Colonic mucosa (tissue), 4 donors: ENCODE data around the gene PITPNM2. TPM values are rescaled to one million over a fixed set of nuclear protein-coding genes. Genes with fewer than 3 reads are reported as not detected.

Experiments used
- DNase-seq: peaks from one replicate; pipeline ENCODE4 v3.0.0-alpha.2; 2020
- H3K27ac ChIP-seq: fragments of 200-600 bp; one replicate; pipeline ENCODE4 v1.8.0; 2021
- H3K27me3 ChIP-seq: fragments of 200-600 bp; one replicate; pipeline ENCODE4 v1.8.0; 2021
- H3K36me3 ChIP-seq: fragments of 200-600 bp; one replicate; pipeline ENCODE4 v1.8.0; 2021
- H3K4me1 ChIP-seq: fragments of 200-600 bp; one replicate; pipeline ENCODE4 v1.8.0; 2021; ENCODE audit warnings: mild to moderate bottlenecking
- H3K4me3 ChIP-seq: fragments of 200-600 bp; one replicate; pipeline ENCODE4 v1.8.0; 2021
- H3K9ac ChIP-seq, 2 donors: one replicate each; pipeline ENCODE4 v1.7.0; 2013; ENCODE audit warnings: control low read depth in 2 of 2, low read depth in 2 of 2, low read length in 2 of 2
- H3K9me3 ChIP-seq: fragments of 200-600 bp; one replicate; pipeline ENCODE4 v1.8.0; 2021
- intact Hi-C: fragments of 100-400 bp; cut with DNase I; formaldehyde crosslinking; loops from one replicate; pipeline ENCODE4 v1.14.1; 2022
- total RNA-seq, 2 donors: library from RNA; stranded (reverse); fragmentation: NEBNext Ultra II Directional in 1 of 2; extraction: Animal tissue kit (Norgen Biotek cat#: 25700) in 1 of 2; gene quantifications; one replicate each; pipeline ENCODE4 v1.2.1, GENCODE V29; 2021
- TF ChIP-seq, protein P1 (sequence below): fragments of 200-600 bp; IDR thresholded peaks from one replicate; pipeline ENCODE4 v1.8.0; 2022; ENCODE audit warnings: antibody characterized with exemption, mild to moderate bottlenecking
- donor health status: healthy.
- donor health status: DM: no; HTN: no; CAD: no.
- donor health status: DM: no; HTN: no; CAD: no.

Gene PITPNM2
- total RNA-seq, 2 donors from 2014 or later = 9.3 to 17.4 TPM

DNA sequence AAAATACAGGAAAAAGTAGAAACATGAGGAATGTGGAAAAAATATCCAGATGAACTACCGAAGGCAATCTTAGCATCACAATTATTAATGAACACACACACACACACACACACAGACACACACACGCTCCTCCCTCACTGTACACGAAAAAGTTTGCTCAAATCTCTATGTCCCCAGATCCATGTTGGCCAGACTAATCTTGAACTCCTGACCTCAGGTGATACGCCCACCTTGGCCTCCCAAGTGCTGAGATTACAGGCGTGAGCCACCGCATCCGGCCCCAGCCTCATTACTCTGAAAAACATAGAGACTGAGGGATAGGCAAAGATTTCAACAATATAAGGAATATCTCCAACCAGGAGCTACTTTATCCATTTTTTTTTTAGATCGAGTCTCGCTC lies 17.2 kb downstream of the PITPNM2 start:
- no peaks in the 10 kb centered on the region for H3K9me3 ChIP-seq
- no peak overlapping the region for H3K27ac ChIP-seq
- DNase-seq = no peak
- no peaks in the 10 kb centered on the region for H3K36me3 ChIP-seq
- intact Hi-C loops = no loop called here
- TF ChIP-seq, protein P1, sequence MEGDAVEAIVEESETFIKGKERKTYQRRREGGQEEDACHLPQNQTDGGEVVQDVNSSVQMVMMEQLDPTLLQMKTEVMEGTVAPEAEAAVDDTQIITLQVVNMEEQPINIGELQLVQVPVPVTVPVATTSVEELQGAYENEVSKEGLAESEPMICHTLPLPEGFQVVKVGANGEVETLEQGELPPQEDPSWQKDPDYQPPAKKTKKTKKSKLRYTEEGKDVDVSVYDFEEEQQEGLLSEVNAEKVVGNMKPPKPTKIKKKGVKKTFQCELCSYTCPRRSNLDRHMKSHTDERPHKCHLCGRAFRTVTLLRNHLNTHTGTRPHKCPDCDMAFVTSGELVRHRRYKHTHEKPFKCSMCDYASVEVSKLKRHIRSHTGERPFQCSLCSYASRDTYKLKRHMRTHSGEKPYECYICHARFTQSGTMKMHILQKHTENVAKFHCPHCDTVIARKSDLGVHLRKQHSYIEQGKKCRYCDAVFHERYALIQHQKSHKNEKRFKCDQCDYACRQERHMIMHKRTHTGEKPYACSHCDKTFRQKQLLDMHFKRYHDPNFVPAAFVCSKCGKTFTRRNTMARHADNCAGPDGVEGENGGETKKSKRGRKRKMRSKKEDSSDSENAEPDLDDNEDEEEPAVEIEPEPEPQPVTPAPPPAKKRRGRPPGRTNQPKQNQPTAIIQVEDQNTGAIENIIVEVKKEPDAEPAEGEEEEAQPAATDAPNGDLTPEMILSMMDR = no peak
- H3K27me3 ChIP-seq = no peaks in the 10 kb centered on the region
- H3K9ac ChIP-seq = no peak overlapping the region
- no peak overlapping the region for H3K4me3 ChIP-seq
- peaks cover 18% of the 10 kb centered on the region for H3K4me1 ChIP-seq

DNA sequence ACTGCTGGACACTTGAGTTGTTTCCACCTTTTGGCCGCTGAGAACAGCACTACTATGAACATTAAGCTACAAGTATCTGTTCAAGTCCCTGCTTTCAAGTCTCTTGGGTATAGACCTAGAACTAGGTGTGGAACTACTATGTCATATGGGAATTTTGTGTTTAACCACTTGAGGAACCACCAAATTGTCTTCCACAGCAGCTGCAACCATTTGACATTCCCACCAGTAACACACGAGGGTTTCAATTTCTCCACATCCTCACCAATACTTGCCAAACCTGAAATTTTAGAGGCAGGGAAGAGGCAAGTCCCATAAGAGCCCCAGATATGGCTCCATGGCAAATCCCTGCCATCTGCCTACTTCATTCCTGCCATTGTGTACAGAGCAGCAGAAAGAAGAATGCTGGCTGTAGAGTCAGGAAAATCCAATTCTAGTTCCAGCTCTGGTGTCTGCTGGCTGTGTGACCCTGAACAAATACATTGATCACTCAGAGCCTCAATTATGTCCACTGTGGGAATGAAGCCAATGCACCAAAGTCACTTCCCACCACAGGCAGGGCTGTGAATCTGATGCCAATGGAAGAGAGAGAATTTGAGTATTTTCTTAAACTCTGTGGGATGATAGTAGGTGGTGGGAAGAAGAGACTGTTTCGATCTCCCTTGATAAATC lies 17.8 kb downstream of the PITPNM2 start:
- TF ChIP-seq, protein P1 = no peak
- peak overlapping the region; percentile 45 for H3K27ac ChIP-seq
- DNase-seq = no peak
- H3K4me1 ChIP-seq = peaks cover 18% of the 10 kb centered on the region
- H3K36me3 ChIP-seq = no peaks in the 10 kb centered on the region
- H3K9me3 ChIP-seq = no peaks in the 10 kb centered on the region
- H3K27me3 ChIP-seq = no peaks in the 10 kb centered on the region
- no peak overlapping the region for H3K9ac ChIP-seq
- intact Hi-C loops = no loop called here
- no peak overlapping the region for H3K4me3 ChIP-seq

DNA sequence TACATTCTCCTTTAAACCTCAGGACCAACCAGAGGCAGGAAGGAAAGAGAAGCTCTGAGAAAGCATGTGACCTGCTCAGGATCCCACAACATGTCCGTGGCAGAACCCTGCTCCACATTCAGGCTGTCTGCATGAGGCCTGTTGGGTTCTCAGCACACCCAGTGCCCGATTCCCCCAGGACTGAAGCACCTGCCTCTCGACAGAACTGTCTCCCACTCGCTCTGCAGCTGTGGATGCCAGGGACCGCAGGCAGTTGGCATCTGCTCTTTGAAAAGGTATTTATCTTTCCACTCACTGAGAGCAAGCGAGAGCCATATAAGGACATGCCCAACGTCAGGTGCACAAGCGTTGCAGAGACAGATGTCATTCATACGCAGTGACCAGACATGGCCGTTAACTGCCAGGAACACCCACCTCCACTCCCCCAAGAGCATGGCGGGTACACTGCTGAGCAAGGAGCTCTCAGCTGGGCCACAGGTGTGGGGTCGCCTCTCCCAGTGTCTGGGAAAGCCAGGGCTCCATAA lies 18.9 kb downstream of the PITPNM2 start:
- no peaks in the 10 kb centered on the region for H3K36me3 ChIP-seq
- H3K4me1 ChIP-seq = peaks cover 18% of the 10 kb centered on the region
- H3K27ac ChIP-seq = peak overlapping the region; percentile 45
- H3K27me3 ChIP-seq = no peaks in the 10 kb centered on the region
- H3K4me3 ChIP-seq = no peak overlapping the region
- H3K9ac ChIP-seq = peak overlapping the region; percentile 19 to 53
- intact Hi-C loops = no loop called here
- no peaks in the 10 kb centered on the region for H3K9me3 ChIP-seq
- DNase-seq = peak; percentile 71
- TF ChIP-seq, protein P1 = no peak

DNA sequence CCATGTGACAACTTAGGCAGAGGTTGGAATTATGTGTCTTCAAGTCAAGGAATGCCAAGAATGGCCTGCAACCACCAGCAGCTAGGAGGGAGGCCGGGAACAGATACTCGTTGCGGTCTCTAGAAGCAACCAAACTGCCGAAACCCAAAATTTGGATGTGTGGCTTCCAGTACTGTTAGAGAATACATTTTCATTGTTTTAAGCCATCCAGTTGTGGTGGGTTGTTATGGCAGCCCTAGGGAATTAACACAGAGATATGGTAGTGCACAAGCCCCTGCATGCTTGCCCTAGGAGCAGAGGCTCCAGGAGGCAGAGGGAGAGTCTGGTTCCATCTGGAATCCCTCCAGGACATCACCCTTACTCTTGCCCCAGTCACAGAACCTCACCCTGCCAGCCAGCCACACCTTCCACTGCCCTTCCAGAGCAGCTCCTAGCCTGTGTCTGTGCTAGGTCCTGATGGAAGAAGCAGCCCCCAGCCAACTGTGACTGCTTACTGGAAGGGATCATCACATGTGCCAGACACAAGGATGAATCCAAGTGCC lies 19.5 kb downstream of the PITPNM2 start:
- intact Hi-C loops = no loop called here
- H3K36me3 ChIP-seq = no peaks in the 10 kb centered on the region
- peak overlapping the region; percentile 19 to 53 for H3K9ac ChIP-seq
- peak; percentile 47 for DNase-seq
- H3K4me3 ChIP-seq = no peak overlapping the region
- peak overlapping the region; percentile 45 for H3K27ac ChIP-seq
- H3K9me3 ChIP-seq = no peaks in the 10 kb centered on the region
- peaks cover 18% of the 10 kb centered on the region for H3K4me1 ChIP-seq
- TF ChIP-seq, protein P1 = no peak
- H3K27me3 ChIP-seq = no peaks in the 10 kb centered on the region

DNA sequence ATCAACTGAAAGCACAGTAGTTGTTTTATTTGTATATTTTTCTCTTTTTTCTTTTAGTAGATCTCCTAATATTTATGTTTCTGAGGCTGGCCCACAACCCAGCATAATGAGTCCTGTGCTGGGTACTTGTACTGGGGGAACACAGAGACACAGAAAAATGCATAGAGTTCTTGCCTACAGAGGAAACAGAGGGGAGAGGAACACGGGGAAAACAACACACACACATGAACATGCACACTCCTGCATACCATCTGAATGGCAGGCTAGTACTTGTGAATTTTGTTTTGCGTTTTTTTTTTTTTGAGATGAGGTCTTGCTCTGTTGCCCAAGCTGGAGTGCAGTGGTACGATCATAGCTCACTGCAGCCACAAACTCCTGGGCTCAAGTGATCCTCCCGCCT lies 21.3 kb downstream of the PITPNM2 start:
- no peaks in the 10 kb centered on the region for H3K9me3 ChIP-seq
- no peaks in the 10 kb centered on the region for H3K36me3 ChIP-seq
- no peak overlapping the region for H3K9ac ChIP-seq
- no peaks in the 10 kb centered on the region for H3K27me3 ChIP-seq
- DNase-seq = no peak
- no peak overlapping the region for H3K27ac ChIP-seq
- H3K4me1 ChIP-seq = peaks cover 18% of the 10 kb centered on the region
- H3K4me3 ChIP-seq = no peak overlapping the region
- TF ChIP-seq, protein P1 = no peak
- intact Hi-C loops = no loop called here
